Skeletal muscle tissue (tissue), 4 donors: ENCODE data around the gene MC2R. TPM values are rescaled to one million over a fixed set of nuclear protein-coding genes. Genes with fewer than 3 reads are reported as not detected.

Experiments
- H3K27ac ChIP-seq: one replicate; pipeline ENCODE4 v1.7.0; 2013; ENCODE audit warnings: mild to moderate bottlenecking, low read depth, low read length, inconsistent platforms
- H3K27me3 ChIP-seq, 3 donors: one replicate each; pipeline ENCODE4 v1.7.0; 2013; ENCODE audit warnings: low read length in 3 of 3; ENCODE audit not compliant: control insufficient read depth in 3 of 3, insufficient read depth in 3 of 3
- H3K36me3 ChIP-seq, 3 donors: one replicate each; pipeline ENCODE4 v1.7.0; 2013; ENCODE audit warnings: low read length in 3 of 3; ENCODE audit not compliant: control insufficient read depth in 3 of 3, insufficient read depth in 3 of 3
- H3K4me1 ChIP-seq, 3 donors: one replicate each; pipeline ENCODE4 v1.7.0; 2013; ENCODE audit warnings: low read length in 3 of 3, mild to moderate bottlenecking in 3 of 3; ENCODE audit not compliant: control insufficient read depth in 3 of 3, insufficient read depth in 3 of 3
- H3K4me3 ChIP-seq, 3 donors: one replicate each; pipeline ENCODE4 v1.7.0; 2013; ENCODE audit warnings: low read length in 3 of 3
- H3K9ac ChIP-seq, 3 donors: one replicate each; pipeline ENCODE4 v1.7.0; 2013; ENCODE audit warnings: low read length in 3 of 3, mild to moderate bottlenecking in 3 of 3, moderate library complexity in 2 of 3, low read depth in 1 of 3
- H3K9me3 ChIP-seq, 3 donors: one replicate each; pipeline ENCODE4 v1.7.0; 2013; ENCODE audit warnings: low read length in 3 of 3; ENCODE audit not compliant: control insufficient read depth in 3 of 3
- total RNA-seq: library from RNA; depleted of rRNA; stranded (reverse); fragments of >200 nt; gene quantifications from one replicate; pipeline ENCODE4 v1.2.3, GENCODE V29; 2014
- donor health status: Osteomylitis.

The MC2R gene
- total RNA-seq, 1 donor from 2014 or later, result not detected

GRCh38 chr18:13900633-13901032 is 14.7 kb downstream of the MC2R start:
- Histone ChIP-seq H3K36me3 (no peaks in the 10 kb centered on the region), H3K27ac (no peak overlapping the region), H3K4me1 (no peaks in the 10 kb centered on the region), H3K9me3 (no peaks in the 10 kb centered on the region), H3K4me3 (no peak overlapping the region), H3K9ac (no peak overlapping the region), H3K27me3 (no peaks in the 10 kb centered on the region)

GRCh38 chr18:13895505-13896033 is 19.8 kb downstream of the MC2R start:
- H3K9me3 ChIP-seq, result no peaks in the 10 kb centered on the region
- no peaks in the 10 kb centered on the region for H3K27me3 ChIP-seq
- H3K9ac ChIP-seq, result no peak overlapping the region
- no peaks in the 10 kb centered on the region for H3K4me1 ChIP-seq
- no peaks in the 10 kb centered on the region for H3K36me3 ChIP-seq
- H3K27ac ChIP-seq, result no peak overlapping the region
- no peak overlapping the region for H3K4me3 ChIP-seq

GRCh38 chr18:13894531-13894930 is 20.8 kb downstream of the MC2R start:
- no peaks in the 10 kb centered on the region for H3K27me3 ChIP-seq
- no peak overlapping the region for H3K27ac ChIP-seq
- no peaks in the 10 kb centered on the region for H3K36me3 ChIP-seq
- H3K4me1 ChIP-seq, result no peaks in the 10 kb centered on the region
- H3K9me3 ChIP-seq, result no peaks in the 10 kb centered on the region
- H3K9ac ChIP-seq, result no peak overlapping the region
- H3K4me3 ChIP-seq, result no peak overlapping the region

- H3K4me1 ChIP-seq, result no peaks in the 10 kb centered on the region
- no peak overlapping the region for H3K4me3 ChIP-seq
Observed at GRCh38 chr18:13893418-13893760, 21.9 kb downstream of the MC2R start.

GRCh38 chr18:13892098-13892497 is 23.2 kb downstream of the MC2R start:
- Histone ChIP-seq H3K4me1 (no peaks in the 10 kb centered on the region), H3K4me3 (no peak overlapping the region), H3K27ac (no peak overlapping the region), H3K9me3 (no peaks in the 10 kb centered on the region), H3K9ac (no peak overlapping the region), H3K27me3 (peaks cover 0 to 3% (median 3%) of the 10 kb centered on the region in 3 donors), H3K36me3 (no peaks in the 10 kb centered on the region)

More at GRCh38 chr18:13893418-13893760, 21.9 kb downstream of the MC2R start:
- H3K27ac ChIP-seq, result no peak overlapping the region
- no peak overlapping the region for H3K9ac ChIP-seq
- no peaks in the 10 kb centered on the region for H3K9me3 ChIP-seq
- peaks cover 0 to under 1% (median 0%) of the 10 kb centered on the region in 3 donors for H3K27me3 ChIP-seq
- no peaks in the 10 kb centered on the region for H3K36me3 ChIP-seq

GRCh38 chr18:13890761-13891361 is 24.5 kb downstream of the MC2R start:
- H3K27ac ChIP-seq, result no peak overlapping the region
- no peaks in the 10 kb centered on the region for H3K4me1 ChIP-seq
- no peak overlapping the region for H3K9ac ChIP-seq
- H3K9me3 ChIP-seq, result no peaks in the 10 kb centered on the region
- no peaks in the 10 kb centered on the region for H3K36me3 ChIP-seq
- peaks cover 0 to 3% (median 3%) of the 10 kb centered on the region in 3 donors for H3K27me3 ChIP-seq
- H3K4me3 ChIP-seq, result no peak overlapping the region

- Histone ChIP-seq H3K27ac (no peak overlapping the region), H3K9me3 (no peaks in the 10 kb centered on the region), H3K27me3 (peaks cover 0 to 3% (median 3%) of the 10 kb centered on the region in 3 donors)
Observed at GRCh38 chr18:13889671-13890070, 25.7 kb downstream of the MC2R start.

GRCh38 chr18:13888191-13888716 is 27.1 kb downstream of the MC2R start:
- H3K4me3 ChIP-seq, result no peak overlapping the region
- H3K9me3 ChIP-seq, result no peaks in the 10 kb centered on the region
- H3K27me3 ChIP-seq, result peaks cover 0 to 3% (median 3%) of the 10 kb centered on the region in 3 donors
- H3K27ac ChIP-seq, result no peak overlapping the region
- H3K4me1 ChIP-seq, result no peaks in the 10 kb centered on the region
- no peak overlapping the region for H3K9ac ChIP-seq
- no peaks in the 10 kb centered on the region for H3K36me3 ChIP-seq

More at GRCh38 chr18:13889671-13890070, 25.7 kb downstream of the MC2R start:
- Histone ChIP-seq H3K36me3 (no peaks in the 10 kb centered on the region), H3K9ac (no peak overlapping the region), H3K4me3 (no peak overlapping the region), H3K4me1 (no peaks in the 10 kb centered on the region)

- H3K4me3 ChIP-seq, result no peak overlapping the region
- H3K9ac ChIP-seq, result no peak overlapping the region
- H3K36me3 ChIP-seq, result no peaks in the 10 kb centered on the region
- H3K9me3 ChIP-seq, result no peaks in the 10 kb centered on the region
- peaks cover 0 to 3% (median 3%) of the 10 kb centered on the region in 3 donors for H3K27me3 ChIP-seq
- H3K27ac ChIP-seq, result no peak overlapping the region
- no peaks in the 10 kb centered on the region for H3K4me1 ChIP-seq
Observed at GRCh38 chr18:13885009-13885408, 30.3 kb downstream of the MC2R start.

GRCh38 chr18:13879937-13880336 is 35.4 kb downstream of the MC2R start:
- Histone ChIP-seq H3K9me3 (no peaks in the 10 kb centered on the region), H3K4me3 (no peak overlapping the region), H3K9ac (no peak overlapping the region), H3K36me3 (no peaks in the 10 kb centered on the region), H3K27me3 (no peaks in the 10 kb centered on the region), H3K27ac (no peak overlapping the region), H3K4me1 (no peaks in the 10 kb centered on the region)
